Ramos (cell line): ENCODE results near the gene HSD17B2.
"Not testable (repeated sequence)": the region's sequence is repeated elsewhere in the genome, so short reads cannot be mapped to it uniquely, and the experiment has no call there.

Source experiments
- in situ Hi-C: fragments of 300-500 bp; cut with MboI; formaldehyde crosslinking; loops from one replicate; pipeline ENCODE4 v1.14.3; 2022; ENCODE audit warnings: low sequenced_read_pairs; ENCODE audit not compliant: unreplicated experiment

HSD17B2 gene

GRCh38 chr16:82072313-82072712, 37.3 kb downstream of the HSD17B2 start:
- in situ Hi-C loops, result no loop called here

GRCh38 chr16:82074019-82074558, 39.0 kb downstream of the HSD17B2 start:
- in situ Hi-C loops, result no loop called here

- in situ Hi-C loops, result no loop called here
Observed at GRCh38 chr16:82078125-82078524, 43.1 kb downstream of the HSD17B2 start.

GRCh38 chr16:82079892-82080291, 44.8 kb downstream of the HSD17B2 start:
- in situ Hi-C loops, result no loop called here

GRCh38 chr16:82081264-82081663, 46.2 kb downstream of the HSD17B2 start:
- in situ Hi-C loops, result no loop called here

- in situ Hi-C loops, result no loop called here
Observed at GRCh38 chr16:82082097-82082496, 47.0 kb downstream of the HSD17B2 start.

GRCh38 chr16:82082543-82083244, 47.6 kb downstream of the HSD17B2 start:
- in situ Hi-C loops, result no loop called here

GRCh38 chr16:82083710-82084353, 48.8 kb downstream of the HSD17B2 start:
- in situ Hi-C loops, result no loop called here

GRCh38 chr16:82085011-82085779, 50.1 kb downstream of the HSD17B2 start:
- in situ Hi-C loops, result no loop called here

GRCh38 chr16:82088483-82088882, 53.4 kb downstream of the HSD17B2 start:
- in situ Hi-C loops, result no loop called here

GRCh38 chr16:82091241-82091640, 56.2 kb downstream of the HSD17B2 start:
- in situ Hi-C loops, result no loop called here

GRCh38 chr16:82092711-82093110, 57.7 kb downstream of the HSD17B2 start:
- in situ Hi-C loops, result no loop called here

- in situ Hi-C loops, result no loop called here
Observed at GRCh38 chr16:82093666-82094300, 58.7 kb downstream of the HSD17B2 start.

GRCh38 chr16:82094942-82095540, 60.0 kb downstream of the HSD17B2 start:
- in situ Hi-C loops, result no loop called here

- in situ Hi-C loops, result no loop called here
Observed at GRCh38 chr16:82096641-82097040, 61.6 kb downstream of the HSD17B2 start.

GRCh38 chr16:82105107-82105506, 70.1 kb downstream of the HSD17B2 start:
- in situ Hi-C loops, result no loop called here

- in situ Hi-C loops, result no loop called here
Observed at GRCh38 chr16:82108100-82108499, 73.0 kb downstream of the HSD17B2 start.

GRCh38 chr16:82108774-82109173, 73.7 kb downstream of the HSD17B2 start:
- in situ Hi-C loops, result no loop called here

- in situ Hi-C loops, result not testable (repeated sequence)
Observed at GRCh38 chr16:82109266-82109665, 74.2 kb downstream of the HSD17B2 start.

GRCh38 chr16:82111944-82112343, 76.9 kb downstream of the HSD17B2 start:
- in situ Hi-C loops, result no loop called here
